Endothelial cell (in vitro differentiated cells): Measurements from ENCODE around the gene MALL. TPM values are rescaled to one million over a fixed set of nuclear protein-coding genes. Genes with fewer than 3 reads are reported as not detected.
"Not testable (repeated sequence)": the region's sequence is repeated elsewhere in the genome, so short reads cannot be mapped to it uniquely, and the experiment has no call there.

Experiments
- DNase-seq: peaks from one replicate; pipeline ENCODE4 v3.0.0; 2021; ENCODE audit warnings: low spot score
- H3K27ac Mint-ChIP-seq: one replicate; pipeline ENCODE4 v1.8.0; 2021; ENCODE audit warnings: mixed read lengths, inconsistent platforms; ENCODE audit not compliant: unreplicated experiment
- H3K27me3 Mint-ChIP-seq: one replicate; pipeline ENCODE4 v1.8.0; 2021; ENCODE audit warnings: mild to moderate bottlenecking, moderate library complexity, mixed read lengths, inconsistent platforms; ENCODE audit not compliant: unreplicated experiment
- H3K36me3 Mint-ChIP-seq: one replicate; pipeline ENCODE4 v1.8.0; 2021; ENCODE audit warnings: mild to moderate bottlenecking, low read depth, mixed read lengths, inconsistent platforms; ENCODE audit not compliant: unreplicated experiment
- H3K4me1 Mint-ChIP-seq: one replicate; pipeline ENCODE4 v1.8.0; 2021; ENCODE audit warnings: mild to moderate bottlenecking, mixed read lengths, inconsistent platforms; ENCODE audit not compliant: unreplicated experiment
- H3K4me3 Mint-ChIP-seq: one replicate; pipeline ENCODE4 v1.8.0; 2021; ENCODE audit warnings: mild to moderate bottlenecking, mixed read lengths, inconsistent platforms; ENCODE audit not compliant: unreplicated experiment
- H3K9me3 Mint-ChIP-seq: one replicate; pipeline ENCODE4 v1.8.0; 2021; ENCODE audit warnings: mixed read lengths, inconsistent platforms; ENCODE audit not compliant: unreplicated experiment
- total RNA-seq: library from RNA; stranded (reverse); fragmentation: NEBNext Ultra II Directional; extraction: Animal tissue kit (Norgen Biotek cat#: 25700); gene quantifications from one replicate; pipeline ENCODE4 v1.2.1, GENCODE V29; 2021; ENCODE audit not compliant: unreplicated experiment

MALL gene
- total RNA-seq, 1 donor from 2014 or later, result 2.6 TPM

- H3K27ac Mint-ChIP-seq, H3K27me3 Mint-ChIP-seq, H3K4me3 Mint-ChIP-seq, H3K4me1 Mint-ChIP-seq, H3K9me3 Mint-ChIP-seq, H3K36me3 Mint-ChIP-seq, DNase-seq: not testable (repeated sequence)
These were observed 59.7 kb downstream of the MALL start for GRCh38 chr2:110055819-110056408.

GRCh38 chr2:110054521-110055407 lies 60.9 kb downstream of the MALL start:
- not testable (repeated sequence) for H3K9me3 Mint-ChIP-seq, H3K4me1 Mint-ChIP-seq, H3K4me3 Mint-ChIP-seq, H3K27me3 Mint-ChIP-seq, H3K36me3 Mint-ChIP-seq
- peak; percentile 13 for DNase-seq
- H3K27ac Mint-ChIP-seq, result peak overlapping the region; percentile 81

GRCh38 chr2:110053688-110054087 lies 61.9 kb downstream of the MALL start:
- H3K9me3 Mint-ChIP-seq, H3K36me3 Mint-ChIP-seq, H3K4me1 Mint-ChIP-seq, DNase-seq, H3K27me3 Mint-ChIP-seq, H3K27ac Mint-ChIP-seq, H3K4me3 Mint-ChIP-seq: not testable (repeated sequence)

- H3K4me1 Mint-ChIP-seq, H3K9me3 Mint-ChIP-seq, H3K27me3 Mint-ChIP-seq, DNase-seq, H3K36me3 Mint-ChIP-seq, H3K27ac Mint-ChIP-seq, H3K4me3 Mint-ChIP-seq: not testable (repeated sequence)
These were observed 63.5 kb downstream of the MALL start for GRCh38 chr2:110052166-110052565.

GRCh38 chr2:110050222-110050621 lies 65.4 kb downstream of the MALL start:
- not testable (repeated sequence) for H3K4me3 Mint-ChIP-seq, H3K27ac Mint-ChIP-seq, H3K4me1 Mint-ChIP-seq, H3K36me3 Mint-ChIP-seq, H3K9me3 Mint-ChIP-seq, H3K27me3 Mint-ChIP-seq, DNase-seq

GRCh38 chr2:110049769-110050168 lies 65.9 kb downstream of the MALL start:
- H3K4me1 Mint-ChIP-seq, DNase-seq, H3K9me3 Mint-ChIP-seq, H3K36me3 Mint-ChIP-seq, H3K27ac Mint-ChIP-seq, H3K4me3 Mint-ChIP-seq, H3K27me3 Mint-ChIP-seq: not testable (repeated sequence)

GRCh38 chr2:110048255-110049197 lies 67.1 kb downstream of the MALL start:
- H3K27me3 Mint-ChIP-seq, H3K27ac Mint-ChIP-seq, H3K9me3 Mint-ChIP-seq, H3K4me3 Mint-ChIP-seq, DNase-seq, H3K4me1 Mint-ChIP-seq, H3K36me3 Mint-ChIP-seq: not testable (repeated sequence)

- H3K27ac Mint-ChIP-seq, H3K27me3 Mint-ChIP-seq, H3K36me3 Mint-ChIP-seq, DNase-seq, H3K9me3 Mint-ChIP-seq, H3K4me3 Mint-ChIP-seq, H3K4me1 Mint-ChIP-seq: not testable (repeated sequence)
These were observed 68.4 kb downstream of the MALL start for GRCh38 chr2:110047225-110047624.

GRCh38 chr2:110041941-110042660 lies 73.5 kb downstream of the MALL start:
- H3K4me1 Mint-ChIP-seq, H3K27ac Mint-ChIP-seq, H3K9me3 Mint-ChIP-seq, H3K27me3 Mint-ChIP-seq, H3K36me3 Mint-ChIP-seq, H3K4me3 Mint-ChIP-seq, DNase-seq: not testable (repeated sequence)

GRCh38 chr2:110037336-110037735 lies 78.3 kb downstream of the MALL start:
- not testable (repeated sequence) for H3K4me1 Mint-ChIP-seq, H3K27ac Mint-ChIP-seq, H3K27me3 Mint-ChIP-seq, DNase-seq, H3K4me3 Mint-ChIP-seq, H3K36me3 Mint-ChIP-seq, H3K9me3 Mint-ChIP-seq

- not testable (repeated sequence) for H3K27me3 Mint-ChIP-seq, H3K4me3 Mint-ChIP-seq, DNase-seq, H3K27ac Mint-ChIP-seq, H3K36me3 Mint-ChIP-seq, H3K4me1 Mint-ChIP-seq, H3K9me3 Mint-ChIP-seq
These were observed 80.2 kb downstream of the MALL start for GRCh38 chr2:110035384-110035783.
